Loucy (cell line): ENCODE data around the gene REXO5.

Source experiments
- CTCF ChIP-seq: fragments of 200-600 bp; sonication (generic); conservative IDR thresholded peaks from 2 replicates; pipeline ENCODE4 v1.5.1; 2014; ENCODE audit warnings: mild to moderate bottlenecking, antibody characterized with exemption, low read length
- EZH2phosphoT487 ChIP-seq: fragments of 200-600 bp; IDR thresholded peaks from 2 replicates; pipeline ENCODE4 v1.6.1; 2018; ENCODE audit warnings: antibody characterized with exemption, mild to moderate bottlenecking, moderate library complexity, borderline replicate concordance

GRCh38 chr16:20803561-20804214, 2.6 kb upstream of the REXO5 start:
- TF ChIP-seq CTCF (no peak), EZH2phosphoT487 (no peak)
